Stimulated activated CD4-positive, alpha-beta T cell treated with anti-CD3 and anti-CD28 coated beads, Interleukin-2, amount 100 ng/mL, for 48 hours (primary cell): ENCODE measurements around the gene CCSER2.
"Not testable (repeated sequence)": the region's sequence is repeated elsewhere in the genome, so short reads cannot be mapped to it uniquely, and the experiment has no call there.

Experiments
- DNase-seq, 2 donors: peaks; one replicate each; pipeline ENCODE4 v3.0.0-alpha.2; 2020

CCSER2 gene

DNA sequence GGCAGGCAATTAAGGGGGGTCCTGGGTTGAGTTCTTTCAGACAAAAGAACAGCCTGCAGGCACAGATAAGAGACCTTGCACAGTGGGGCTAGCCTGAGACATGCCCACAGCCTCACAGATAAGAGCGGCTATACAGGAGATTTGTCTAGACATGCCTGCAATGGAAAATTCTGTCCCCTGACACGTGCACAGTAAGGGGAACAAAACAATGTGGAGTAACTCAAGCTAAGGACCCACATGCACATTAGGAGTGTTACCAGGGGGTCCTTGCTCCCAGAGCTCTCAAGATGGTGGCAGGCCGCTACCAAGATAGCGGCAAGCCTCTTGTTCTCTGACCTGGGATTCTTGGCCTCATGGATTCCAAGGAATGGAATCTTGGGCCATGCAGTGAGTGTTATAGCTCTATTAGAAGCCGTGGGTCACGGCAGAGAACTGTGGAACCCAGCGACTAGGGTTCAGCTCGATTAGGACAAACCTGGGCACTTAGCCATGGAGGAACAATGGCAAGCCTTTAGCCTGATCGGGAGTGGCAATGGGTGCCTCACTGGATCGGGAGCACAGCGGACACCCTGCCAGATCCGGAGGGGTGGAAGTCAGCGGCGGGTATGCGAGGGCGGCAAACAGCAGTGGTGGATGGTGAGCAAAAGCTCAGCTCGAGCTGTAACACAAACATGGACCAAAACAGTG lies 196.9 kb downstream of the CCSER2 start:
- no peak for DNase-seq

DNA sequence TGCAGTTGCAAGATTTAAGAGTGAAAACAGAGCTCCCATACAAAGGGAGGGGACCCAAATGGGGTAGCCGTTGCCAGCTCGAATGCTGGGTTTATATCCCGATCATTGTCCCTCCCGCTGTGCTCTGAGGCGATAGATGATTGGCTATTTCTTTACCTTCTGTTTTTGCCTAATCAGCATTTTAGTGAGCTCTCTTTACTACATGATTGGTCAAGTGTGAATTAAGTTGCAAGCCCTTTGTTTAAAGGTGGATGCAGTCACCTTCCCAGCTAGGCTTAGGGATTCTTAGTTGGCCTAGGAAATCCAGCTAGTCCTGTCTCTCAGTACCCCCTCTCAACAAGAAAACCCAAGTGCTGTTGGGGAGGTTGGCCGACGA lies 197.4 kb downstream of the CCSER2 start:
- not testable (repeated sequence) for DNase-seq

DNA sequence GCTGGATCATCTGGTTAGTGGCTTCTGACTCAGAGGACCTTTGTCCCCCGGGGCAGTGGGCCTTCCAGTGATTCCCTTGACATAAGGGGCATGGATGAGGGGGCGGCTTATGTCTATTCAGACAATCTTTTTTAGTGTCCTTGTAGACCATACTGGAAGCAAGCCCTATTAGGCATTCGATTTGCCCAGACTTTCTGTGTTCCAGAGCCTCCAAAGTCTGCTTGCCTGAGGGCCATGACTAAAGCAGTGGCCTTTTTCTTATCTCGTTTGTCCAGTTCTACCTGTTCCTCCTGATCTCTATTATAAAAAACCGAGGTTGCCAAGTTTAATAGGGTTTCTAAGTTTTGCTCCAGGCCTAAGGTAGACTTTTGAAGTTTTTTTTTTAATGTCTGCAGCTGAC lies 199.0 kb downstream of the CCSER2 start:
- not testable (repeated sequence) for DNase-seq

DNA sequence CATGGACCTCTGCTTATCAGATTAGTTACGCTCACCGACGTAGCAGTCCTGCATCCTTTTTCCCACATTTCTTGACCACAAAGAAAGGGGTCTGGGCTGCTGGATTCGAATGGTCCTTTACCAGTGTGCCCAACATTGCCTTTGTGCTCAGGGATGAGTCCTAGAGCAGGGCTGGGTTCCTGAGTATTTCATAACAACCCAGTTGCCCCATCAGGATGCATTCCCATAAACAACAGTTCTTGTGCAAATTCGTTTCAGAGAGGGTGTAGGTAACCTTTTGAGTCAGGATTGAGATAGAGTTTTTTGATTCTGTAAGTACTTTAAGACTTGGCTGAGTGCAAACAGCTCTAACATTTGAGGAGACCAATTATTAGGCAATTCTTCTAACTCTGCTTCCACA lies 200.1 kb downstream of the CCSER2 start:
- DNase-seq, result not testable (repeated sequence)

DNA sequence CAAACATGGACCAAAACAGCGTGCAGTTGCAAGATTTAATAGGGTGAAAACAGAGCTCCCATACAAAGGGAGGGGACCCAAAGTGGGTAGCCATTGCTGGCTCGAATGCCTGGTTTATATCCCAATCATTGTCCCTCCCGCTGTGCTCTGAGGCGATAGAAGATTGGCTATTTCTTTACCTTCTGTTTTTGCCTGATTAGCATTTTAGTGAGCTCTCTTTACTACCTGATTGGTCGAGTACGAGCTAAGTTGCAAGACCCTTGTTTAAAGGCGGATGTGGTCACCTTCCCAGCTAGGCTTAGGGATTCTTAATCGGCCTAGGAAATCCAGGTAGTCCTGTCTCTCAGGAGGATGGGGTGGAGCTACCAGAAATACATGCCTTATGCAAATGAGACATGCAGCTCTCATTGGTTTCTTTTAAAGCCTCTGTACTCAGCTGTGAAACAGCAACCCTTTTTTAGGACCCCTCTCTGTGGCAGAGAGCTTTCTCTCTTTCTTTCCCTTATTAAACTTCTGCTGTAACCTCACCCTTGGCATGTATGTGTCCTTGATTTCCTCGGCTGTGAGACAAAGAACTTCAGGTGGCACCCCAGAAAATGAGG lies 202.4 kb downstream of the CCSER2 start:
- DNase-seq, result no peak

DNA sequence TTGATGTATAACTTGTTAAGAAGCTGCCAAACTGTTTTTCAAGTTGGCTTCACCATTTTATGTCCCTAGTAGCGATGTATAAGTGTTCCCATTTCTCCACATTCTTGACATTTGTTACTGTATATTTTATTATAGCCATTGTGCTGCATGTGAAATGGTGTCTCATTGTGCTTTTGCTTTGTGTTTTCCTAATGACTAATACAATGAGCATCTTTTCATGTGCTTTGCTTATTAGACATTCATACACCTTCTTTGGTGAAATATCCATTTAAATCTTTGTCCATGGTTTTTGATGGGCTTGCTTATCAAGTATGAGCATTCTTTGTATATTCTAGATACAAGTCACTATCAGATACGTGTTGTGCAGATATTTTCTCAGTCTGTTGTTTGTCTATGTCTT lies 203.0 kb downstream of the CCSER2 start:
- no peak for DNase-seq

DNA sequence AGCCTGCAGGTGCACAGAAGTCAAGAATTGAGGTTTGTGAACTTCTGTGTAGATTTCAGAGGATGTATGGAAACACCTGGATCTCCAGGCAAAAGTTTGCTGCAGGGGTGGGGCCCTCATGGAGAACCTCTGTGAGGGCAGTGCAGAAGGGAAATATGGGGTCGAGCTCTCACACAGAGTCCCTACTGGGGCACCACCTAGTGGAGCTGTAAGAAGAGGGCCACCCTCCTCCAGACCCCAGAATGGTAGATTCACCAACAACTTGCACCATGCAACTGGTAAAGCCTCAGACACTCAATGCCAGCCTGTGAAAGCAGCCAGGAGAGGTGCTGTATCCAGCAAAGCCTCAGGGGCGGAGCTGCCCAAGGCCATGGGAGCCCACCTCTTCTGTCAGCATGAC lies 205.8 kb downstream of the CCSER2 start:
- DNase-seq, result no peak

DNA sequence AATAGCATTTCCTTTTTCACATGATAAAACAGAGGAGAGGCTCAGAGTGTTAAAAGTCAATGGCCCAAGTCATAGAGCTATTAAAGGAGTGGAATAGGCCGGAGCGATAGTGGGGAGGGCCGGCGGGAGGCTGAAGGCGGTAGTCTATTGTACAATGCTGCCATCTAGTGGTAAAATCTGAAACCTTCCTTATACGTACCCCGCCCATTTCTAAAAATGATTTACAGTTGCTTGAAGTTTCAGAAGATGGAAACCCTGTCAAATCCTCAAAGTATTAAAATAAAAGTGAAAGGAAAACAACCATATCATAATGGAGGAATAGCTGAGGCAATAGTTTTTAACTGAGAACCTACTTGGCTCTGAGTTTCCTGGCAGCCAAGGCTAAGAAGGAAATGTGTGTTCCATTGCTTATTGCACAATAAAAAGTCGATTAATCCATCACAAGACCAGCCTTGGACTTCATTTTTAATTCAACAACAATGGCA lies 209.1 kb downstream of the CCSER2 start:
- peak in 1 of 2 donors; percentile 27 for DNase-seq

DNA sequence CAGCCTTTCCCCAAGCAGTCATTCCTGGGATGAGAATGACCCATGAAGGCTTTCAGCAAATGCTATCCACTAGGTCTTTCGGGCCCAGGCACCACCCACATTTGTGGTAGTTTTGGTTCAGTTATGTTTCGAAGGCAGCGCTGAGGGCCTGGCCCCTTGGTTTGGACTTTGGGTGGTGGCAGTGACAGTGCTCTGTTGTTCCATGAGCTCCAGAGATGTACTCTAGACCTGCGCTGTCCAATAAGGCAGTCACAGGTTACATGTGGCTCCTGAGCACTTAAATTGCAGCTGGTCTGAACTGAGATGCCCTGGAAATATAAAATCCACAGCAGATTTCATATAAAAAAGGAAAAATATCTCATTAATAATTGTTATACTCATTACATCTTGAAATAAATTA lies 209.6 kb downstream of the CCSER2 start:
- no peak for DNase-seq

DNA sequence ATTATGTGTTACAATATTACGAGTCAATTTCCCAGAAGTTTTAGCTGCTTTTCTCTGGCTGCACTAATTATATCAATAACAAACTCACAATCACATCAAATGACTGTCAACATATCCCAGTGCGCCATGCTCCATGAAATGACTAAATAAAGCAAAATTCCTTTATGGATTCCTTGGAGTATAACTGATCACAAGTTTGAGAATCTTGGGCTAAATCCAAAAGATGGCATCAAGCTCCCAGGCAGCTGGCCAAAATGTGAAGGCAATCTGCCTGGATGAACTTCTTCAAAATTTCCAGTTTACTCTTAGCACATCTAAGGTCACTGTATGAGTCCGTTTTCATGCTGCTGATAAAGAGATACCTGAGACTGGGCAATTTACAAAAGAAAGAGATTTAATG lies 210.8 kb downstream of the CCSER2 start:
- no peak for DNase-seq

DNA sequence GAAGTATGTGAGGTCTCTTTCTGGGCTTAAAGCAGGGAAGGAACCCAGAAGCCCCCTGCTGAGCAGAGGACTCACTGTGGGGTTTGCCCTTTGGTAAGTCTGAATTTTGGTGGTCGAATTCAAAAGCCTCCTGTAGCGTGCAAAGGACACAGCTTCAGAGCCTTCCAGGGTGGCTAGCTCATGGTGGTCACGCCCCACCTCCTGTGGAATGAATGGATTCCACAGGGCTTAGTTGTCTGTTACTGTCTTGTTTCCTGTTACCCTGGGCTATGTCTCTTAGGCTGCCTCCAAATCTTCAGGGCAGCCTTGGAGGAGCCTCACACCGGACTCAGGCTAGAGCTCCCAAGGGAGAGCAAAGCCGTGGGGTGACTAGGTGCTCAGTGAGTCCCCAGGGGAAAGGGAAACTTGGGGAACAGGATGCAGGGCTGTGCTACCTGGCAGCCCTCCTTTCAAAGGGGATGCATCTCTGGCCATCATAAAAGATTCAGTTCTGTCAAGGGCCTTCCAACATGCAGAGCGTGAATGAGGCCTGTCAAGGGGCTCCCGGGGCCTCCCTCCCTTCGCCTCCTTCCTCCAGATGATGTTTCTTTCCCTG lies 211.7 kb downstream of the CCSER2 start:
- DNase-seq, result no peak

DNA sequence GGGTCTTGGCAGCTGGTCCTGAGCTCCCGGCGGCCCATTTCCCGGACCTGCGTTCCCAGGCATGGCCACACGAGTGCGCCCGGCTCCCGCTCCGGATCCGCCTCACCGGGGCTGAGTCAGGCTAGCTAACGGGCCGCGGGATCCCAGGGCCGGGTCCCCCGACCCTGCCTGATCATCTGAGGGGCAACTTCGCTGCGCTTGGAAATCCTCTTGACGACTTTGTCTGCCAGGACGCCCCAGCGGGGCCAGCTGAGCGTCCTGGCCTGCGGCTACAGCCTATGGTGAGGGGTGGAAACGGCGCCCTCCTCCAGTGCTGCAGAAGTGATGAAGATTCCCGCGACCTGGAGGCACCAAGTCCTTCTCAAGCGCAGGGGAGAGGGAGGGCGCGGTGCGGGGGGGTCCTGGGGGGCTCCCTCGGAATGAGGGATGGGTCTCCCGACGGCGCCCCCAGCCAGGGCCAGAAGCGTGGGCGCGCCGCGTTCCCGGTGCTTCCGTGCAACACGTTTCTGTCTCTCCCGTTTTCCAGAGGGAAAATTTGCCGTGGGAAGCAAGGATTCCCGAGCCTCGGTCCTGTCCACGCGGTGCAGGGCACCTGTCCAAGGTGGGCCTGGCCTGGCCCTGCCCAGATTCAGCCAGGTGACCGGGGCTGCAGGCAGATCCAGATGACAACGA lies 212.4 kb downstream of the CCSER2 start:
- peak; percentile 72 to 73 for DNase-seq

DNA sequence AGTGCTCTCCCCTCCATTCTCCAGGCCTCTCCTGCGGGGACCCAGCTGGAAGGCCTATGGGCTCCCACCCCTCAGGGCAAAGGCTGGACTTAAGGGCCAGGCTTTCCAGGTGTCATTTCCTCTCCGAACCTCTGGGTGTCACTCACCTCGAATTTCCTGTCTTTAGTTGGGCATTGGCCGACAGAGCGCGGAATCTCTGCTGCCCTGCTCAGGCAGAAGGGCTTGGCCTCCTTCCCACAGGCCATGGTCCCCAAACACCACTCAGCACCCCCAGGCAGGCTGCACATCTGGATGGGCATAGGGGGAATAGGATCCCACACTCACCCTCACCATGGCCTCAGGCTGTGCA lies 212.9 kb downstream of the CCSER2 start:
- no peak for DNase-seq

DNA sequence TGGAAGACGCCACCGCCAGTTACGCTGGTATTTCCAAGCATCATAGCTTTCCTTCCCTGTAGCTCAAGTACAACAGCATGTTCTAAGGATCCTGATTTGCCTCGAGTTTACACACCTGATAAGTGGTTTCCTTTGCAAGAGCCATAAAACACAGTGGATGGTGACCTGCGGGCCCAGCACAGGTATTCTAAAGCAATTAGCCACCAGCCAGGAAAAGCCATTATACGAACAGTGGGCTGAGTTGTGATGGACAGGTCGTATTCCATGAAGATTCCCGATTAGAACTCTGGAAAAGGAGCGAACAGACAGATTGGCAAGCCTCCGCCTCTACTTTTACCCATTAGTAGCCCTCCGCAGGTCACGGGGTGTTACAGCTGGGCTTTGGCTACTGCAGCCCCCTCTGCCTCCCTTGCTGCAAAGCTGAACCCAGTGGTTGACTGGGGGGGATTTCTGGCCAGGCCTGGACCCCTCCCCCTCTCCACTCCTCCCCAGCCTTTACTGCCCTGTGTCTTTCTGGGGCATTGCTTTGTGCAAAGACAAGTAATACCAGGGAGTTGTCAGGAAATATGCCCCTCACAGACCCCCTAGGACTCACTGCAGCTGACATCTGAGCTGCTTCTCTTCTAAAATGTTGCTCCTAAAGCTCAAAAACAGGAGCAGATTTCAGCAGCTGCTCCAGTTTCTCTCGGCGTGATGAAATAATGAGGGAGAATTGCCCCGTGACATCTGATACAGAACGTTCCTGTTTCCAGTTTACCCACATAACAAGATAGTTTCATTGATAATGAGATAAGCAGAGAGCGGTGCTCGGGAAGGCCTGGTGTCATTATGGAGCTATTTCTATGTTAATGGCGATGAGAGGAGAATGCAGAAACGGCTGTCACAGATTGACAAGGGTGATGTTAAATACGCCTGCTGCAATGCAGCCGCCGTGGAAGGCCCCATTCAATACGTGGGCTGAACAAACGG lies 214.4 kb downstream of the CCSER2 start:
- DNase-seq, result no peak

DNA sequence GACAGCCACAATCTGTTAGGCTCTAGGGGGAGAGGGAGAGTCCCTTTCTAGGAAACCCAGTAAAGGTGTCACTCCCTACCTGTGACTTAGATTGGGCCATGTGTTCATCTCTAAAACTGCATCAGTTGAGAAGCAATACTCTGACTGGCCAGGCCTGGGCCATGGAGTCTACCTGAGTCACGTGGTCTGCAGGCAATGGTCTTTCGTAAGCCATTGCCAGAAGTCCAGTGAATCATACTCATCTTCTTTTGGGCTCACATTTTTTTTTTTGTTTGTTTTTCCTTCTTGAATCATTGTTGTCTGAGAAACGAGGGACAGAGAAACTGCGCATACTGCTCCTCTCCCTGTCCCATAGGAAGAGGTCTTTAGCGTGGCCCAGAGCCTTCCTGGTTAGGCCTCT lies 215.6 kb downstream of the CCSER2 start:
- no peak for DNase-seq

DNA sequence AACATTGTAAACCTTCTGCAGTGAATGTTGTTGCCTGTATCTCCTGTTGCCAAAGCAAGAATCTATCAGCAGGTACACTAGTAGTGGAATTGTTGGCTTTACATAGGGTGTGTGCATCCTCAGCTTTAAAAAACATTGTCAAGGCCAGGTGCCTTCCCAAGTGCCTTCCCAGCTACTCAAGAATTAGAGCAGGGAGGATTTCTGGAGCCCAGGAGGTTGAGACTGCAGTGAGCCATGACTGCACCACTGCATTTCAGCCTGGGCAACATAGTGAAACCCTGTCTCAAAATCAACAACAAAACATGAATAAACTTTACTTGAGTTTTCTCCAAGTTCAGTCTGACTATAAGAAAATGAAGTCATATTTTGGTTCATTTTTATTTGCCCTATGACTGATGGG lies 217.3 kb downstream of the CCSER2 start:
- no peak for DNase-seq

DNA sequence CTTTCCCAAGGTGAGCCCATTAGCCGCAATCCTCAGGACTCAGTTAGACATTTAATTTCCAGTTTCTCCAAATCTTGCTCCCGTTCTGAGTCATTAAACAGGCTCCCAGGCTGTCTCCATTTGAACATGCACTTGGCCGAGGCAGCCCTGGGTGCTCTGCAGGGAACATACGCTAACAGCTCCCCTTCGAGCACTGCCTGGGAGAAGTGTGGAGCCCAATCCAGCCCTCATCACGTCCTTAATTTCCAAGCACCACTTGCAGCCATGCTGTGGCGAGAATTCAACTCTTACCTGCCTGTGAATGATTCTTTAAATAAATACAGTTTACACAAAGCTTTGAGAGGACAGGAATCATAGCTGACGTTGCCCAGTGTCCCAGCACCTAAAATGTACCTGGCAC lies 218.2 kb downstream of the CCSER2 start:
- no peak for DNase-seq

DNA sequence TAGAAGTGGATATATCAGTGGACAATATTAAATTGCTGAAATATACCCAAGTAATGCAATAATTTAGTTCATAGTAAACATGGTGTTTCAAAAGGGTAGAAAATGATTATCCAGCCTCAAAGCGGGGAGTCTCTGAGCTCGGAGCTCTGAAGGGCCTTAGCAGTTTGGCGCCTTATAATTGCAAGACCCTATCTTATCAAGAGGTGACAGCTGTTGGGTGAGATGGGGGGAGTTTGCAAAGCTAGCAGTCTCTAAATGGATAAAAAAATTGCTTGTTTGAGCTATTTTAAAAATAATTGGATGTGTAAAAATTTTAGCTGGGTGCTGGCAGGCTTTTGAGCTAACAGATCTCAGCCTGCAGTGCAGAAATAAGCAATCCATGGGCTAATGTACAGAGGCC lies 219.2 kb downstream of the CCSER2 start:
- DNase-seq, result no peak

DNA sequence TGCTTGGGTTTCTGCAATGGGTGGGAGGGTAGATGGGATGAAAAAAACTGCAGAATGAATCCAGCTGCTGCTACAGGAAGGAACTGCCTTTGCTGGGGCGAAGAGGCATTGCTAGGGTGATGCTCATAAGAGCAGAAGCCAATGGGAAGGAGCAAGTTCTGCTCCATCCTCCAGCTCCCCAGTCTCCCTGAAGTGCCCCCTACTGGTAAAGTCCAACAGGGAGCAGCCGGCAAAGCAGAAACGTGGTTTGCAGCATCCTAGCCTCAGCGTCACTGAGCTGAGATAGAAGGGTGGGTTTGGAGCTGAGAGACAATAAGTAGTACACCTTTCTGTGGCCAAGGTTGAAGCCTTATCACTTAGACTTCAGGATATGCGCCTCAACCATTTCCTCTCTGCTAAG lies 220.5 kb downstream of the CCSER2 start:
- no peak for DNase-seq

DNA sequence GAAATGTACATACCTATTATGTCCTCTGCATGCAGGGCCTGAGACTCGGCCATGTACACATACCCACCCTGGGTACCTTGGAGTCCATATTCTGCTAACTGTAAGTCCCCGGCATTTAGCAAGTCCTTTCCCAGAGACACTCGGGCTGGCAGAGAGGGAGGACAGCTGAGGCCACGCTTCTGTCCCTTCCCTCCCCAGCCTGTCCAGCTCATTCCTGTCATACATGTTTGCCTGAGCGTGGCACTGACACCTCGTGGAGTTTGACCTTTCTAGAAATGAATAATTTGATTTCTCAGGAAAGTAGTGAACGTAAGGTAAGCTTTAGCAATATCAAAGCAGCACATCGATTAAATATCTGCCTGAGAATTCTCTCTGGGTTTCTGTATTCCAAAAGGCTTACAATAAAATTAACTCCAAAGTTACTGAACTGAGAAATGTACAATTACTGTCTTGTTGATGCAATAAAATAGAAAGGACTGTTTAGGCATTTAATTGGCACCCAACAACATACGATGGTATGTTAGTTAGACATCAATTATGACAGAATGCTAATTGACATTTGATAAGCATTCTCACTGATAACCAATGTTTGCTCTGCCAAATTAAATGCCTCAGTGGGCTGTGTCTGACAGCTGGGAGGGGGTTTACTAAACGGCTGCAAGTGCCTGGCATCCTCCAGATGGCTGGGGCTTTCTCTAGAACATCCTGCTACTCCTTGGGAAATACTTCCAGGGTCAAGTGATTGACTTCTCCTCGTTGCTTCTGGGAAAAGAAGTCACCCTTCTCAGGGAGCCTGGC lies 221.2 kb downstream of the CCSER2 start:
- no peak for DNase-seq

DNA sequence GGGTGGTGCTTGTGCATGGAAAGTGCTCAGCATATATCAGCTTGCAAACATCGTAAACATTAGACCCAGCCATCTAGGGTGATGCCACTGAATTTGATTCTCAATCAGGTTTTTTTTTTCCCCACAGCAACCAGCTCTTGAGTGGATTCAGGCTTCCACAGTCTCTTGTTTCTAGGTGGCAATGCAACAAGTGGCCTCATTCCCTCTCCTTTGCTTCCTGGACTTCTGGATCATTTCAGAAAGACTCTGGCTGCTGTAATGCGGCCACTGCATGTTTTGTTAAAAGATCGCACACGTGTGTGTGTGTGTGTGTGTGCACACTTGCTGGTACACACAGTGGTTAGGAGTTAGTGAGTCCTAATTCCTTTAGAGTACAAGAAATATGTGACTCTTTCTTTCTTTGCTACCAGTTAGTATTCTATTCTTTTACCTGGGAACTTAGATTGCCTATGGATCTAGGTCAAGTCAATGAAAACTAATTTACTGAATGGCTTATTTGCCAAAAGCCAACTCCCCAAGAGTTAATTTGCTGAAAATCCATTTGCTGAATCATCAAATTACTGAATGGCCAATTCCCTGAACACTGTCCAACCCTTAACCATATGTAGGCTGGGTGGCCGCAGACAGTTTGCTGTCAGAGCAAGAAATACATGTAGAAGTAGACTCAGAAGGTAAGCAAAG lies 222.5 kb downstream of the CCSER2 start:
- DNase-seq, result no peak
